Measurements from ENCODE around the gene WDFY4. TPM values are rescaled to one million over a fixed set of nuclear protein-coding genes. Genes with fewer than 3 reads are reported as not detected.

Gene WDFY4
- total RNA-seq, 1 experiment from 2014 or later = 0.22 TPM

DNA sequence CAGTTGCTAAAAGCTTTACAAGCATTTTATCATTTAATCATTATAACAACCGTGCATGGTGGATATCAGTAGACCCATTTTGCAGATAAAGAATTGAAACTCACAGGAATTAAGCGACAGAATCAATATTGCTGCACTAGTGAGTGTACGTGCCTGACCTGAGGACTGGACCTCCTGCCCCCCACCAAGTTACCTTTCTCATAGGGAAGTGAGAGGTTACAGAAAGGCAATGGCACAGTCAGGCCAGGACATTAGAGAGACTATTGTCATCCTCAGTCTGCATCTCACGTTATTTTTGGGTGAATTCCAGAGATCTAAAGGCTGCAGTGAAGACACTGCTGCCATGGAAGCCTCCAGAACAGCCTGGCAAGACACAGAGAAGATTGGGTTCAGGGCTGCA is 80.9 kb downstream of the WDFY4 start (continued):
- TF ChIP-seq, protein P1, sequence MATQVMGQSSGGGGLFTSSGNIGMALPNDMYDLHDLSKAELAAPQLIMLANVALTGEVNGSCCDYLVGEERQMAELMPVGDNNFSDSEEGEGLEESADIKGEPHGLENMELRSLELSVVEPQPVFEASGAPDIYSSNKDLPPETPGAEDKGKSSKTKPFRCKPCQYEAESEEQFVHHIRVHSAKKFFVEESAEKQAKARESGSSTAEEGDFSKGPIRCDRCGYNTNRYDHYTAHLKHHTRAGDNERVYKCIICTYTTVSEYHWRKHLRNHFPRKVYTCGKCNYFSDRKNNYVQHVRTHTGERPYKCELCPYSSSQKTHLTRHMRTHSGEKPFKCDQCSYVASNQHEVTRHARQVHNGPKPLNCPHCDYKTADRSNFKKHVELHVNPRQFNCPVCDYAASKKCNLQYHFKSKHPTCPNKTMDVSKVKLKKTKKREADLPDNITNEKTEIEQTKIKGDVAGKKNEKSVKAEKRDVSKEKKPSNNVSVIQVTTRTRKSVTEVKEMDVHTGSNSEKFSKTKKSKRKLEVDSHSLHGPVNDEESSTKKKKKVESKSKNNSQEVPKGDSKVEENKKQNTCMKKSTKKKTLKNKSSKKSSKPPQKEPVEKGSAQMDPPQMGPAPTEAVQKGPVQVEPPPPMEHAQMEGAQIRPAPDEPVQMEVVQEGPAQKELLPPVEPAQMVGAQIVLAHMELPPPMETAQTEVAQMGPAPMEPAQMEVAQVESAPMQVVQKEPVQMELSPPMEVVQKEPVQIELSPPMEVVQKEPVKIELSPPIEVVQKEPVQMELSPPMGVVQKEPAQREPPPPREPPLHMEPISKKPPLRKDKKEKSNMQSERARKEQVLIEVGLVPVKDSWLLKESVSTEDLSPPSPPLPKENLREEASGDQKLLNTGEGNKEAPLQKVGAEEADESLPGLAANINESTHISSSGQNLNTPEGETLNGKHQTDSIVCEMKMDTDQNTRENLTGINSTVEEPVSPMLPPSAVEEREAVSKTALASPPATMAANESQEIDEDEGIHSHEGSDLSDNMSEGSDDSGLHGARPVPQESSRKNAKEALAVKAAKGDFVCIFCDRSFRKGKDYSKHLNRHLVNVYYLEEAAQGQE (IDR thresholded peaks at IDR 0.05; ENCODE audit: low read depth) = no peak
- TF ChIP-seq, protein P2, sequence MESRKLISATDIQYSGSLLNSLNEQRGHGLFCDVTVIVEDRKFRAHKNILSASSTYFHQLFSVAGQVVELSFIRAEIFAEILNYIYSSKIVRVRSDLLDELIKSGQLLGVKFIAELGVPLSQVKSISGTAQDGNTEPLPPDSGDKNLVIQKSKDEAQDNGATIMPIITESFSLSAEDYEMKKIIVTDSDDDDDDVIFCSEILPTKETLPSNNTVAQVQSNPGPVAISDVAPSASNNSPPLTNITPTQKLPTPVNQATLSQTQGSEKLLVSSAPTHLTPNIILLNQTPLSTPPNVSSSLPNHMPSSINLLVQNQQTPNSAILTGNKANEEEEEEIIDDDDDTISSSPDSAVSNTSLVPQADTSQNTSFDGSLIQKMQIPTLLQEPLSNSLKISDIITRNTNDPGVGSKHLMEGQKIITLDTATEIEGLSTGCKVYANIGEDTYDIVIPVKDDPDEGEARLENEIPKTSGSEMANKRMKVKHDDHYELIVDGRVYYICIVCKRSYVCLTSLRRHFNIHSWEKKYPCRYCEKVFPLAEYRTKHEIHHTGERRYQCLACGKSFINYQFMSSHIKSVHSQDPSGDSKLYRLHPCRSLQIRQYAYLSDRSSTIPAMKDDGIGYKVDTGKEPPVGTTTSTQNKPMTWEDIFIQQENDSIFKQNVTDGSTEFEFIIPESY (IDR thresholded peaks at IDR 0.05; ENCODE audit: extremely low read depth, insufficient replicate concordance, low read length) = no peak
- TF ChIP-seq, protein P3, sequence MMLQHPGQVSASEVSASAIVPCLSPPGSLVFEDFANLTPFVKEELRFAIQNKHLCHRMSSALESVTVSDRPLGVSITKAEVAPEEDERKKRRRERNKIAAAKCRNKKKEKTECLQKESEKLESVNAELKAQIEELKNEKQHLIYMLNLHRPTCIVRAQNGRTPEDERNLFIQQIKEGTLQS (IDR thresholded peaks at IDR 0.05) = no peak
- no peak for TF ChIP-seq POLR2AphosphoS5 (IDR thresholded peaks at IDR 0.05; ENCODE audit: low read depth, low read length)

DNA sequence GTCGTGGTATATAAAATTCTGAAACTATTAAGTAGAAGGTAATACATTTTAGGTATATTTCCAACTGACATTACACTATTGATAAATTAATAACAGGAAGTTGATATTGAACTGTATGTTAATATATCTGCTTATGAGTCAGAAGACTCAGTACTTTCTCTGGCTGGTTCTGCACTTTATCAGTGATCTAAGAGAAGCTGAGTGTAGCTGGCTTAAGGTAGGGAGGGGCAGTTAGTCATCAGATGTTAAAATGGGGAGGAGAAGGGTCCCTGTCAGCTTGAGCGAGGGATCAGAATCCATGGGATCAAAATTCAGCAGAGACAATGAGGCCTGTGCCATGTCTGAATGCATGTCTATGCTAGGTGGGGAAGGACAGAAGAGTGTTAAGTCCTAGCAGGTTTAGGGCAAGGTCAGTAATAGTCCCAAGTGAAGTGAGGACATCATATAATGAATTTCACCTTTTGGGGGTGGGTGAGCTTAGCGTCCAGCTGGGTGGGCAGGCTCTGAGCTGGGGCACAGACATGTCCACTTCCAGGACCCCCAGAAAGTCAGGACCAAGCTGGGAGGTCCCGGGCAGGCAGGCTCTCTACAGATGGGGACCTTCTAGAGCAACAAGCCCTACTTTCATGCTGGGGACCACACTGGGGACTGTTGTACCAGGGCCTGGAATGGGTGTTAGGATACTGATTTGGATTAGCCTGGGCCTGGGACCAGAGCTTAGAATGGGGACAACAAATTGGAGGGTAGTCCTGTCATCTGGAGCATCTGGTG is 82.9 kb downstream of the WDFY4 start:
- Histone ChIP-seq H2AFZ (ENCODE audit: low read depth, low read length, poor library complexity, severe bottlenecking) (no peak overlapping the region), H3K4me2 (ENCODE audit: low read length) (no peak overlapping the region), H3K79me2 (ENCODE audit: insufficient read depth, low read length) (no peaks in the 10 kb centered on the region), H3K9ac (ENCODE audit: low read length) (no peak overlapping the region), H3K4me3 (replicated peaks in 1 of 2; ENCODE audit: low read depth in 1 of 2, low read length in 2 of 2) (no peak overlapping the region), H4K20me1 (ENCODE audit: insufficient read depth) (no peaks in the 10 kb centered on the region), H3K27ac (ENCODE audit: low read depth, low read length) (no peak overlapping the region), H3K9me3 (ENCODE audit: control insufficient read depth in 1 of 2, insufficient read depth in 1 of 2, low read depth in 1 of 2, low read length in 2 of 2) (no peaks in the 10 kb centered on the region), H3K4me1 (ENCODE audit: control insufficient read depth in 1 of 2, insufficient read depth in 2 of 2, low read length in 2 of 2) (no peaks in the 10 kb centered on the region), H3K27me3 (ENCODE audit: insufficient read depth, low read length) (peaks cover 42% of the 10 kb centered on the region), H3K9me2 (ENCODE audit: insufficient read depth) (no peaks in the 10 kb centered on the region), H3K36me3 (ENCODE audit: control insufficient read depth in 1 of 2, insufficient read depth in 2 of 2, low read length in 2 of 2) (no peaks in the 10 kb centered on the region)
- DNase-seq (ENCODE audit: low read depth, low spot score) (no peak), ATAC-seq (no peak)
- ChIA-PET RAD21 (ENCODE audit: low non-redundant PET in 1 of 2, low total read pairs in 2 of 2, uncharacterized antibody in 2 of 2, unreplicated experiment in 2 of 2) (no interaction called here), POLR2A (no interaction called here), CTCF (no interaction called here)
- BruUV-seq (replicated peaks) = no TSS peak
- intact Hi-C loops (cut with micrococcal nuclease) = no loop called here
- TF ChIP-seq, protein P2 (IDR thresholded peaks at IDR 0.05; ENCODE audit: extremely low read depth, insufficient replicate concordance, low read length) = no peak
- TF ChIP-seq, protein P4, sequence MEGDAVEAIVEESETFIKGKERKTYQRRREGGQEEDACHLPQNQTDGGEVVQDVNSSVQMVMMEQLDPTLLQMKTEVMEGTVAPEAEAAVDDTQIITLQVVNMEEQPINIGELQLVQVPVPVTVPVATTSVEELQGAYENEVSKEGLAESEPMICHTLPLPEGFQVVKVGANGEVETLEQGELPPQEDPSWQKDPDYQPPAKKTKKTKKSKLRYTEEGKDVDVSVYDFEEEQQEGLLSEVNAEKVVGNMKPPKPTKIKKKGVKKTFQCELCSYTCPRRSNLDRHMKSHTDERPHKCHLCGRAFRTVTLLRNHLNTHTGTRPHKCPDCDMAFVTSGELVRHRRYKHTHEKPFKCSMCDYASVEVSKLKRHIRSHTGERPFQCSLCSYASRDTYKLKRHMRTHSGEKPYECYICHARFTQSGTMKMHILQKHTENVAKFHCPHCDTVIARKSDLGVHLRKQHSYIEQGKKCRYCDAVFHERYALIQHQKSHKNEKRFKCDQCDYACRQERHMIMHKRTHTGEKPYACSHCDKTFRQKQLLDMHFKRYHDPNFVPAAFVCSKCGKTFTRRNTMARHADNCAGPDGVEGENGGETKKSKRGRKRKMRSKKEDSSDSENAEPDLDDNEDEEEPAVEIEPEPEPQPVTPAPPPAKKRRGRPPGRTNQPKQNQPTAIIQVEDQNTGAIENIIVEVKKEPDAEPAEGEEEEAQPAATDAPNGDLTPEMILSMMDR (IDR thresholded peaks at IDR 0.05 in 2 of 3, conservative IDR thresholded peaks at IDR 0.05 in 1 of 3; ENCODE audit: borderline replicate concordance in 1 of 3, insufficient read depth in 1 of 3, low read depth in 2 of 3, low read length in 2 of 3) = no peak
- no peak for TF ChIP-seq SIN3A (IDR thresholded peaks at IDR 0.05; ENCODE audit: low read depth)
- TF ChIP-seq ZNF274 (IDR thresholded peaks at IDR 0.05; ENCODE audit: low read depth, low read length) = no peak
- TF ChIP-seq CEBPB (IDR thresholded peaks at IDR 0.05; ENCODE audit: low read depth) = no peak
- no peak for TF ChIP-seq YY1 (IDR thresholded peaks at IDR 0.05; ENCODE audit: extremely low read depth, insufficient replicate concordance, low read depth, low read length)
- no peak for TF ChIP-seq FOSL1 (IDR thresholded peaks at IDR 0.05; ENCODE audit: low read depth)
- TF ChIP-seq POLR2A (IDR thresholded peaks at IDR 0.05; ENCODE audit: borderline replicate concordance, extremely low read depth, insufficient read depth, insufficient read length) = no peak
- TF ChIP-seq TCF7L2 (IDR thresholded peaks at IDR 0.05; ENCODE audit: borderline replicate concordance, extremely low read depth, insufficient read depth, insufficient read length) = no peak
- TF ChIP-seq SP1 (IDR thresholded peaks at IDR 0.05; ENCODE audit: low read depth) = no peak
